Naive B cell (primary cell): ENCODE results near the gene BRK1. TPM values are rescaled to one million over a fixed set of nuclear protein-coding genes. Genes with fewer than 3 reads are reported as not detected.
"Not testable (repeated sequence)": the region's sequence is repeated elsewhere in the genome, so short reads cannot be mapped to it uniquely, and the experiment has no call there.

Experiments used
- ATAC-seq, 2 donors: fragments of 150-1000 bp; cut with Tn5 transposase; 2 replicates each; pipeline ENCODE4 v1.10.0; 2021; ENCODE audit warnings: low read depth in 2 of 2, mild to moderate bottlenecking in 2 of 2, moderate library complexity in 2 of 2
- DNase-seq: peaks from one replicate; pipeline ENCODE4 v3.0.0; 2022
- H3K27ac Mint-ChIP-seq, 6 donors: one replicate each; pipeline ENCODE4 v1.8.0; 2020 to 2022; ENCODE audit warnings: mild to moderate bottlenecking in 6 of 6, mixed read lengths in 6 of 6, moderate library complexity in 5 of 6, inconsistent platforms in 2 of 6
- H3K27me3 Mint-ChIP-seq, 3 donors: one replicate each; pipeline ENCODE4 v1.8.0; 2021 to 2022; ENCODE audit warnings: mixed read lengths in 3 of 3, mild to moderate bottlenecking in 1 of 3
- H3K36me3 Mint-ChIP-seq, 2 donors: one replicate each; pipeline ENCODE4 v1.8.0; 2020 to 2022; ENCODE audit warnings: mixed read lengths in 2 of 2, inconsistent platforms in 1 of 2, mild to moderate bottlenecking in 1 of 2
- H3K4me1 Mint-ChIP-seq, 3 donors: one replicate each; pipeline ENCODE4 v1.8.0; 2020 to 2022; ENCODE audit warnings: mixed read lengths in 3 of 3, inconsistent platforms in 1 of 3, mild to moderate bottlenecking in 1 of 3, moderate library complexity in 1 of 3
- H3K4me3 Mint-ChIP-seq, 8 donors: one replicate each; pipeline ENCODE4 v1.8.0; 2020 to 2022; ENCODE audit warnings: mild to moderate bottlenecking in 8 of 8, mixed read lengths in 8 of 8, moderate library complexity in 8 of 8, inconsistent platforms in 2 of 8
- H3K9me3 Mint-ChIP-seq, 7 donors: one replicate each; pipeline ENCODE4 v1.8.0; 2020 to 2022; ENCODE audit warnings: mixed read lengths in 7 of 7, mild to moderate bottlenecking in 5 of 7, inconsistent platforms in 2 of 7, moderate library complexity in 1 of 7
- polyA plus RNA-seq, 6 donors: library from polyadenylated mRNA; unstranded; fragments of 300-500 nt; fragmentation: Illumina TruSeq; gene quantifications; one replicate each; pipeline ENCODE4 v1.2.3, GENCODE V29; 2021; ENCODE audit warnings: low read depth in 6 of 6

Gene BRK1
- polyA plus RNA-seq, 6 donors from 2014 or later: 274 to 374 (median 312) TPM

GRCh38 chr3:10173926-10174435 is 58.5 kb downstream of the BRK1 start:
- peaks cover 4% of the 10 kb centered on the region in 2 donors for H3K36me3 Mint-ChIP-seq
- DNase-seq (no peak), ATAC-seq (peak; percentile 32 to 41)
- H3K4me1 Mint-ChIP-seq: peaks cover 12 to 46% (median 15%) of the 10 kb centered on the region in 3 donors
- H3K4me3 Mint-ChIP-seq: peak overlapping the region in 1 of 8 donors; percentile 66
- no peaks in the 10 kb centered on the region for H3K27me3 Mint-ChIP-seq
- H3K9me3 Mint-ChIP-seq: peaks cover 0 to 4% (median 2%) of the 10 kb centered on the region in 7 donors
- H3K27ac Mint-ChIP-seq: peak overlapping the region; percentile 55 to 83 (median 78)

GRCh38 chr3:10175334-10175733 is 59.9 kb downstream of the BRK1 start:
- peaks cover 17 to 48% (median 20%) of the 10 kb centered on the region in 3 donors for H3K4me1 Mint-ChIP-seq
- not testable (repeated sequence) for H3K27ac Mint-ChIP-seq

GRCh38 chr3:10176150-10176549 is 60.7 kb downstream of the BRK1 start:
- H3K4me3 Mint-ChIP-seq, H3K9me3 Mint-ChIP-seq, DNase-seq, ATAC-seq, H3K27me3 Mint-ChIP-seq: not testable (repeated sequence)
- peak overlapping the region in 2 of 6 donors; percentile 38 to 51 for H3K27ac Mint-ChIP-seq
- H3K4me1 Mint-ChIP-seq: peaks cover 16 to 48% (median 20%) of the 10 kb centered on the region in 3 donors
- peaks cover 4 to 12% of the 10 kb centered on the region in 2 donors for H3K36me3 Mint-ChIP-seq

More at GRCh38 chr3:10175334-10175733, 59.9 kb downstream of the BRK1 start:
- not testable (repeated sequence) for H3K4me3 Mint-ChIP-seq, H3K36me3 Mint-ChIP-seq, H3K9me3 Mint-ChIP-seq, H3K27me3 Mint-ChIP-seq, DNase-seq, ATAC-seq

Other genes starting within 250 kb of the BRK1 start
- gene CIDEC, start 235.4 kb upstream of the BRK1 start, polyA plus RNA-seq: under 1 TPM in 1 of 6 donors, not detected in 5; 0.36 TPM
- 10 to 100 TPM; 53.2 to 70.4 (median 59.7) TPM for gene JAGN1, start 225.1 kb upstream of the BRK1 start, polyA plus RNA-seq
- gene IL17RE, start 212.8 kb upstream of the BRK1 start, polyA plus RNA-seq: not detected
- 1 to 10 TPM; 3.9 to 9.1 (median 7.6) TPM for gene IL17RC, start 198.6 kb upstream of the BRK1 start, polyA plus RNA-seq
- 10 to 100 TPM; 16.5 to 60.6 (median 27.5) TPM for gene CRELD1, start 181.8 kb upstream of the BRK1 start, polyA plus RNA-seq
- gene PRRT3, start 163.3 kb upstream of the BRK1 start, polyA plus RNA-seq: under 1 TPM; 0.22 to 0.82 (median 0.52) TPM
- 10 to 100 TPM; 43.5 to 72.0 (median 54.8) TPM for gene EMC3, start 128.8 kb upstream of the BRK1 start, polyA plus RNA-seq
- 10 to 100 TPM in 4 of 6 donors, 1 to 10 TPM in 2; 6.7 to 13.6 (median 11.2) TPM for gene FANCD2, start 89.2 kb upstream of the BRK1 start, polyA plus RNA-seq
- gene FANCD2OS, start 7.4 kb upstream of the BRK1 start, polyA plus RNA-seq: 1 to 10 TPM in 1 of 6 donors, not detected in 5; 1.0 TPM
- gene VHL, start 26.1 kb downstream of the BRK1 start, polyA plus RNA-seq: 10 to 100 TPM; 10.2 to 46.5 (median 21.4) TPM
- 10 to 100 TPM in 3 of 6 donors, 1 to 10 TPM in 3; 8.2 to 12.6 (median 10.1) TPM for gene IRAK2, start 49.2 kb downstream of the BRK1 start, polyA plus RNA-seq
- 10 to 100 TPM in 2 of 6 donors, 1 to 10 TPM in 4; 5.5 to 12.4 (median 9.7) TPM for gene TATDN2, start 132.8 kb downstream of the BRK1 start, polyA plus RNA-seq
- 1 to 10 TPM in 5 of 6 donors, not detected in 1; 1.8 to 4.9 (median 3.0) TPM for gene GHRL, start 177.3 kb downstream of the BRK1 start, polyA plus RNA-seq
- gene SEC13, start 205.4 kb downstream of the BRK1 start, polyA plus RNA-seq: 100 to 1,000 TPM; 102 to 147 (median 130) TPM